HepG2 (cell line): ENCODE data around the gene ACACA.

Experiments
- CTCF ChIP-seq: sonication (generic); formaldehyde crosslinking; IDR thresholded peaks from 2 replicates; pipeline ENCODE4 v1.5.0; 2020; ENCODE audit warnings: mild to moderate bottlenecking, missing genetic modification reagents, moderate library complexity
- DPF2 ChIP-seq: sonication (generic); formaldehyde crosslinking; IDR thresholded peaks from 2 replicates; pipeline ENCODE4 v1.4.0; 2020; ENCODE audit warnings: mild to moderate bottlenecking, low read depth, missing genetic modification reagents, borderline replicate concordance
- POLR2A ChIP-seq, 2 experiments: IDR thresholded peaks; 2 replicates each; pipeline ENCODE4 v1.6.1; 2011; ENCODE audit warnings: low read depth in 2 of 2, low read length in 2 of 2, mild to moderate bottlenecking in 1 of 2, moderate library complexity in 1 of 2; ENCODE audit not compliant: insufficient read depth in 1 of 2
- ZNF329 ChIP-seq: sonication (generic); formaldehyde crosslinking; IDR thresholded peaks from 2 replicates; pipeline ENCODE4 v1.9.0; 2021; ENCODE audit warnings: low read depth, mild to moderate bottlenecking, missing genetic modification reagents
- ZNF343 ChIP-seq: sonication (generic); formaldehyde crosslinking; IDR thresholded peaks from 2 replicates; pipeline ENCODE4 v1.4.0; 2020; ENCODE audit warnings: mild to moderate bottlenecking, missing genetic modification reagents

GRCh38 chr17:37062021-37062420, 344.6 kb downstream of the ACACA start:
- TF ChIP-seq ZNF329 (CRISPR knock-in tag) = no peak
- TF ChIP-seq ZNF343 (CRISPR knock-in tag) = no peak
- no peak for TF ChIP-seq POLR2A (IDR thresholded peaks at IDR 0.05; ENCODE audit: insufficient read depth in 1 of 2, low read depth in 2 of 2, low read length in 2 of 2)
- TF ChIP-seq DPF2 = no peak
- no peak for TF ChIP-seq CTCF
